Cardiac fibroblast (primary cell): ENCODE results near the gene ATP6V0A4.

Experiments
- DNase-seq, 2 donors: peaks; one replicate each; pipeline versions ENCODE4 v3.0.0 to v3.0.0-alpha.2; 2010; ENCODE audit warnings: low read depth in 2 of 2
- H3K4me3 ChIP-seq, 2 donors: replicated peaks in 1 of 2; 1 replicate in 1 of 2; 2 replicates in 1 of 2; pipeline ENCODE4 v1.5.1; 2011; ENCODE audit warnings: low read depth in 2 of 2, low read length in 2 of 2, mild to moderate bottlenecking in 2 of 2, moderate library complexity in 1 of 2
- TF ChIP-seq, protein P1 (sequence below): IDR thresholded peaks from one replicate; pipeline ENCODE4 v1.5.1; 2011; ENCODE audit warnings: low read depth, mild to moderate bottlenecking, low read length, inconsistent platforms

Gene ATP6V0A4

DNA sequence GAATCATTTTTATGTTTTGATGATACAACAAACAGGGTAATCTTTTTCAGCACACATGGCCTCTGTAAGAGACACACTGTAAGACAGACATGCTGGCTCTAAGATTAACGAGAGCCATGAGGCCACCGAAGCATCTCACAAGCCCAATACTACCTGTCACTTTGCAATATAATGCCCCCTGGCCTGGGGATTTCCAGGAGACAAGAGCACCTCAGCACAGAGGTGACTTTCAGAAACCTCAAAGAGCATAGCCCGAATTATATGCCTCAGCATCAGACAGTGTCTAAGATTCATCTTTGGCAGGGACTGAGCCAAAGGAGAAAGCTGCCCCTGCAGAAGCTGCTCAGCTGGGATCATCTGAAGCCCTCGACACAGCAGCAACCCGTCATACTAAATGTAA, 44.4 kb downstream of the ATP6V0A4 start:
- TF ChIP-seq, protein P1, sequence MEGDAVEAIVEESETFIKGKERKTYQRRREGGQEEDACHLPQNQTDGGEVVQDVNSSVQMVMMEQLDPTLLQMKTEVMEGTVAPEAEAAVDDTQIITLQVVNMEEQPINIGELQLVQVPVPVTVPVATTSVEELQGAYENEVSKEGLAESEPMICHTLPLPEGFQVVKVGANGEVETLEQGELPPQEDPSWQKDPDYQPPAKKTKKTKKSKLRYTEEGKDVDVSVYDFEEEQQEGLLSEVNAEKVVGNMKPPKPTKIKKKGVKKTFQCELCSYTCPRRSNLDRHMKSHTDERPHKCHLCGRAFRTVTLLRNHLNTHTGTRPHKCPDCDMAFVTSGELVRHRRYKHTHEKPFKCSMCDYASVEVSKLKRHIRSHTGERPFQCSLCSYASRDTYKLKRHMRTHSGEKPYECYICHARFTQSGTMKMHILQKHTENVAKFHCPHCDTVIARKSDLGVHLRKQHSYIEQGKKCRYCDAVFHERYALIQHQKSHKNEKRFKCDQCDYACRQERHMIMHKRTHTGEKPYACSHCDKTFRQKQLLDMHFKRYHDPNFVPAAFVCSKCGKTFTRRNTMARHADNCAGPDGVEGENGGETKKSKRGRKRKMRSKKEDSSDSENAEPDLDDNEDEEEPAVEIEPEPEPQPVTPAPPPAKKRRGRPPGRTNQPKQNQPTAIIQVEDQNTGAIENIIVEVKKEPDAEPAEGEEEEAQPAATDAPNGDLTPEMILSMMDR, result no peak
- DNase-seq, result no peak
- no peak overlapping the region for H3K4me3 ChIP-seq

- no peak overlapping the region for H3K4me3 ChIP-seq
- DNase-seq, result no peak
- TF ChIP-seq, protein P1, result no peak
Measured at GRCh38 chr7:138753150-138753518, 44.9 kb downstream of the ATP6V0A4 start.

DNA sequence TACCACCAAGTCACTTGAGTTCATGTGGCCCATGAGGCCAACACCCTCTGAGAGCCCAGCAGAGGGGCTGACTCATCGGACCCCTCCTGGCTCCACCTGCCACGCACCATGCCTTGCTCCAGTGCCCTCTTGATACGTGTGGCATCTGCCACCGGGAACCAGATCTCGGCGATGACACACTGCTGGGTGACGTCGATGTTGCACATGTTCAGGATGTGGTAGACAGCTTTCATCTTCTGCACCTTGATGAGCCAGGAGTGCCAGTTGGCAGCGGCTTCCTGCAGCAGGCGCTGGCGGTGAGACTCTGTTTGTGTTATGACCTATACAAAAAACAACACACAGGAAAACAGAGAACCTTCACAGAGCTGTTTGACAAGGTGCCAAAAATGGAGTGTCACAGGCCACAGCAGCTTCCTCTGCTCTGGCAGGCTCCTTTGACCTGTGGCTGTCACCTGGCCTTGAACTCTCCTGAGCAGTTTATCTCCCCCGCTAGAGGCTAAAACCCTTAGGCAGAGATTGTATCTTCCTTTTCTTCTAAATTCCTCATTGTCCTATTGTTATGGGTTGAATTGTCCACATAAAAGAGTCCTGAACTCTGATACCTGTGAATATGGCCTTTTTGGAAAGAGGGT, 45.4 kb downstream of the ATP6V0A4 start:
- no peak overlapping the region for H3K4me3 ChIP-seq
- TF ChIP-seq, protein P1, result no peak
- no peak for DNase-seq

GRCh38 chr7:138750901-138751464, 47.0 kb downstream of the ATP6V0A4 start:
- no peak overlapping the region for H3K4me3 ChIP-seq
- TF ChIP-seq, protein P1, result no peak
- DNase-seq, result no peak

- DNase-seq, result no peak
- TF ChIP-seq, protein P1, result no peak
- H3K4me3 ChIP-seq, result no peak overlapping the region
Measured at GRCh38 chr7:138750473-138750872, 47.5 kb downstream of the ATP6V0A4 start.

DNA sequence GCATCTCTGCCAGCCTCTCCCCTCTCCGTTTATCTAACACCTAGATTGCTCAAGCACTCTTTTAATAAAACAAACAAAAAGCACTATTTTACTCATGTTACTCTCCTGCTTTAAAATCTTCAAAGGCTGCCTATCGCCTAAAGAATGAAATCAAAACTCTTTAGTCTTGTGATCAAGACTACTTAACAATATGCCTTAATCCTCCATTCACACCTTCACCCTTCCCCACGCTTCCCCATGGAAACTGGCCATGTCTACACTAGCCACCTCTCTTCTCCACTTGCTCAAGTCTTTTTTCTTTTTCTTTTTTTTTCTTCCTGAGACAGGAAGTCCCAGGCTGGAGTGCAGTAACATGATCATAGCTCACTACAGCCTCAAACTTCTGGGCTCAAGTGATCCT, 48.0 kb downstream of the ATP6V0A4 start:
- H3K4me3 ChIP-seq, result no peak overlapping the region
- TF ChIP-seq, protein P1, result no peak
- DNase-seq, result no peak

DNA sequence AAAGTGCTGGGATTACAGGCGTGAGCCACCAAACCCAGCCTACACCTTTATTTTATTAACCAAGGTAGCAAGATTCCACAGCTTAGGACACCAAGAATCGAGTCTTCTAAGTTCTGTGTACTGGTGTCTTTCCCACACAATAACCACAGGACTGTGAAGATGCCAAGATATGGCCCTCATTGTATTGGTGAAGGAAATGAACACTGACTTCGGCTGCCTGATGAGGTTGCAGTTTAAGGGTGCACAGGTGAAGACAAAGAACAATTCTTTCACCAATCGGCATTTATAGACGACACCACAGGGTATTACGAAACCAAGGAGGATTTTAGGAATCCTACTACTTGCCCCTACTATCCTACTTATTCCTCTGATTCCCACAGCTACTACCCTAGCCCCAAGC, 49.3 kb downstream of the ATP6V0A4 start:
- no peak for DNase-seq
- no peak overlapping the region for H3K4me3 ChIP-seq
- TF ChIP-seq, protein P1, result no peak
